Fibroblast of the aortic adventitia (primary cell): ENCODE measurements around the gene ZFAND3. TPM values are rescaled to one million over a fixed set of nuclear protein-coding genes. Genes with fewer than 3 reads are reported as not detected.

Experiments
- DNase-seq: peaks from one replicate; pipeline ENCODE4 v3.0.0-alpha.2; 2010; ENCODE audit warnings: low read depth
- H3K4me3 ChIP-seq: 2 replicates; pipeline ENCODE4 v1.5.1; 2011; ENCODE audit warnings: low read depth, mild to moderate bottlenecking, control low read depth, low read length, moderate library complexity
- total RNA-seq: library from RNA; depleted of rRNA; stranded (reverse); fragments of >200 nt; gene quantifications from 2 replicates; pipeline ENCODE4 v1.2.3, GENCODE V29; 2012; ENCODE audit warnings: low replicate concordance
- TF ChIP-seq, protein P1 (sequence below): IDR thresholded peaks from 2 replicates; pipeline ENCODE4 v1.5.1; 2011; ENCODE audit warnings: mild to moderate bottlenecking, low read length, control low read depth, inconsistent platforms; ENCODE audit not compliant: insufficient read depth

The ZFAND3 gene
- total RNA-seq, 1 donor: 31.3 TPM

DNA sequence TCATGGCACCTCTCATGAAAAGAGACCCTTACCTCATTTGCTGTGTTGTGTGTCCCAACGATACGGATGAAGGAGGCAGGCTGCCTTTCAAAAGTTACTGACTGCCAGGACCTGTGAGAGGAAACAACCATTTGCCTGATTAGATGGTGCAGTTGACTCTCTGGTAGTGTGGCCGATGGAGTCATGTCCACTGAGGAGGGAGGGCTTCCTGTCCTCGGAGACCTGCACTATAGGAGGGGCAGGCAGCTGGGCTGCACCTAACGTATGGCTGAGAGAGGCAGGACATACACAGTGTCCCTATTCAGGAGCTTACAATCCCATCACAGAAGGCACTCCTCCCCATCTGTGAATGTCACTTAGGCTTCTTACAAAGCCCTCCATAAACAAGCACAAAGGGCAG lies 373.0 kb downstream of the ZFAND3 start:
- TF ChIP-seq, protein P1, sequence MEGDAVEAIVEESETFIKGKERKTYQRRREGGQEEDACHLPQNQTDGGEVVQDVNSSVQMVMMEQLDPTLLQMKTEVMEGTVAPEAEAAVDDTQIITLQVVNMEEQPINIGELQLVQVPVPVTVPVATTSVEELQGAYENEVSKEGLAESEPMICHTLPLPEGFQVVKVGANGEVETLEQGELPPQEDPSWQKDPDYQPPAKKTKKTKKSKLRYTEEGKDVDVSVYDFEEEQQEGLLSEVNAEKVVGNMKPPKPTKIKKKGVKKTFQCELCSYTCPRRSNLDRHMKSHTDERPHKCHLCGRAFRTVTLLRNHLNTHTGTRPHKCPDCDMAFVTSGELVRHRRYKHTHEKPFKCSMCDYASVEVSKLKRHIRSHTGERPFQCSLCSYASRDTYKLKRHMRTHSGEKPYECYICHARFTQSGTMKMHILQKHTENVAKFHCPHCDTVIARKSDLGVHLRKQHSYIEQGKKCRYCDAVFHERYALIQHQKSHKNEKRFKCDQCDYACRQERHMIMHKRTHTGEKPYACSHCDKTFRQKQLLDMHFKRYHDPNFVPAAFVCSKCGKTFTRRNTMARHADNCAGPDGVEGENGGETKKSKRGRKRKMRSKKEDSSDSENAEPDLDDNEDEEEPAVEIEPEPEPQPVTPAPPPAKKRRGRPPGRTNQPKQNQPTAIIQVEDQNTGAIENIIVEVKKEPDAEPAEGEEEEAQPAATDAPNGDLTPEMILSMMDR: no peak
- H3K4me3 ChIP-seq: no peak overlapping the region
- DNase-seq: no peak

DNA sequence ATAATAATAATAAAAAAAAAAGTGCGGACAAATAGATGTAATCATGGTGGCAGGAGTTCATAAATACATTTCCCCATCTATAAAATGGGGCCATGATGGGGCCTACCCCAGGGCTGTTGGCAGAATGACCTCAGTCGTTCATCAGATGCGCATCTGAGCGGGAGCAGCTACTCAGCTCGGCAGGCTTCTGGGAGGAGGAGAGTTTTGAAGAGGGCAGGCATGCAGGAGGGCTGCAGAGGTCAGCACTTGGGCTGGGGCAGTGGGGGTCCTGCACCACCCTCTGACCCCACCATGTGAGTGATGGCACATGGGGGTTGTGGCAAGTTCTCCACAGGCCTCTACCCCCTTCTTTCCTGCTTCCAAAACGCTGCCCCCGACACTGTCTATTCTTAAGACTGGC lies 373.5 kb downstream of the ZFAND3 start:
- no peak for DNase-seq
- H3K4me3 ChIP-seq: no peak overlapping the region
- TF ChIP-seq, protein P1: no peak

DNA sequence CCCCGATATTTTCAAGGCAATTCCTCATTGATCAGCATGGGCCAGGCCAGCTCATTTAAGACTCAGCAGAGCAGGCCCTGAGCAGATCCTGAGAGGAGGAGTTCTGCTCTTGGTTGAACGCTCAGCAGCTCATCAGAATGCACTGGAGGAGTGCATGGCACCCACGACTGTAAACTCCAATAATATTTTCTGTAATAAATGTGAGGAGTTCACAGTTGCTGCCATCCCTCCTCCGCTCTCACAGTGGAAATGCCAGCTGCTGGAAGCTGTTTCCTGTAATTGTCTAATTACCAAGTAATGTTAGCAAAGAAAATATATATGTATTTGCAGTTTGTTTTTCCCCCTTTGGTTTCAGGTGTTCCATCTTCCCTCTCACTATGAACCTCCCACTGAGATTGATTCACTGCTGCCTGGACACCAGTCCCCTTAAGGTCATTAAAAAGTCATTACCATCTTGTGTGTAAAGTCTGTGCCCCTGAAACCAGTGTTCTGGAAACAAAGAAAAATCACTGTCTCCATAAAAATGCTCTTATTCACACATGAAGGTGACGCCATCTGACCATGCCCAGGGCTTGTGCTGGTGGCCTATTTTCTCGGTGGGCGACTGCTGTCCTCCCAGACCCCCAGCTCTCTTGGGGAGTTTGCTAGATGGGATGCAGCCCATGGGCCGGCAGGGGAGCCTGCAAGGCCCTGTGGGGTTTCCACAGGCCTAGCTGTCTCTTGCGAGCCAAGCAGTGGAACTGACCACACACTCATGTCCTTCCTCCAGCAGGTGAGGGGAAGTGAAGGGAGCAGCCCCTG lies 374.2 kb downstream of the ZFAND3 start:
- TF ChIP-seq, protein P1: no peak

DNA sequence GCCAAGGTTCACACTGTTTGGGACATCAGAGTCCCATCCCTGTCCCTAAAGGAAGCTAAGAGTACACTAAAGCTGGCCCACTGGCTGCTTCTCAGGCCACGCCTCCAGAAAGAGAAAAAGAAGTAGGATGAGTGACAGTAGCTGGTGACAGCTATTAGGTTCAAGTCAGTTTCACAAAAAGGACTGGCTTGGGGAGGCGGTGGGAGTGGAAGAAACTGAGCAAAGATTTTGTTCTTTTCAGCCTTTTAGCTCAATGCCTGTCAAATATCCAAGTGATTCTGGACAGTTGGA lies 374.7 kb downstream of the ZFAND3 start:
- no peak for DNase-seq
- TF ChIP-seq, protein P1: no peak
- H3K4me3 ChIP-seq: no peak overlapping the region

More for the DNA sequence above, 374.2 kb downstream of the ZFAND3 start:
- DNase-seq: no peak
- no peak overlapping the region for H3K4me3 ChIP-seq

DNA sequence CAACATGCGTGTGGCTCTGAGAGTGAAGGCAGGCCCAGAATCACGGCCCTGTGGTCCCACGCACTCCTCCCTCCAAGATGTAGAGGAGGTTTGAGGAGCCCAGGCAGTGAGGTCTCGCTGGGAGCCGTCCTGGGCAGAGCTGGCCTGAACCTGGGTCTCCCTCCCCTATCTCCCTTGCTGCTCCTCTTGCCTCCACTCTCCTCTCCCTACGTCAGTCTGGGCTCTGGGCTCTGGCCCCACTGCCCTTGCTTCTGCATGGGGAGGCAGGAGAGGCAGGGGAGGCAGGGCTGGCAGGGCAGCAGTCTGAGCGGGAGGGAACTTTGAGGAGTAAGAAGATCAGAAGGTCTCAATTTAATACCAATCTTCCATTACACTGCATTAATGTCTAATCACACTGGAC lies 375.1 kb downstream of the ZFAND3 start:
- TF ChIP-seq, protein P1: no peak

DNA sequence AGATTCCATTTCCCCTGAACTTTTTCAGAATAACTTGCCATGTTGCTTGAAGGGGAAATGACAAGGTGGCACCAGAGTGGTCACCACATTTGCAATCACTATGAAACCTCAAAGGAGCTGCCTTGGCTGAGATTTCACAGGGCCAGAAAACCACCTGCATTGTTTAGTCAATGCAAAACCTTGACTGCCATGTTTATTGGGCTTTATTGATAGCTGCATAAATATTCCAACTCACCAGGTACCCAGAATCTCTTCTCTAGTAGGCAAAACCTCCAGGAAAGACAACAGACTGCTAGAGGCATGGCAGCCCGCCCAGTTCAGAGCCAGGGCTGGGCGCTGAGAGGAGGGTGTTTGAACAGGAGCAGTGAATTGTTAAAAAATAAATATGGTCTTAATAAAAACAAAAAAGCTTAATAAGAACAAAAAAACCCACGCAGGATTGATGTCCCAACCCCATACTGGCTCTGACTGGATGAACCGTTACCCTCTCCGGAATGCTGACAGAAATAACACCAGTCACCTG lies 375.6 kb downstream of the ZFAND3 start:
- DNase-seq: no peak
- TF ChIP-seq, protein P1: no peak
- no peak overlapping the region for H3K4me3 ChIP-seq

More for the DNA sequence above, 375.1 kb downstream of the ZFAND3 start:
- DNase-seq: no peak
- no peak overlapping the region for H3K4me3 ChIP-seq
